Measurements from ENCODE around the gene PTGR2. TPM values are rescaled to one million over a fixed set of nuclear protein-coding genes. Genes with fewer than 3 reads are reported as not detected.
"Not testable (repeated sequence)": the region's sequence is repeated elsewhere in the genome, so short reads cannot be mapped to it uniquely, and the experiment has no call there.

The PTGR2 gene
- total RNA-seq, 4 donors from 2014 or later, result 16.3 to 43.3 (median 27.3) TPM

DNA sequence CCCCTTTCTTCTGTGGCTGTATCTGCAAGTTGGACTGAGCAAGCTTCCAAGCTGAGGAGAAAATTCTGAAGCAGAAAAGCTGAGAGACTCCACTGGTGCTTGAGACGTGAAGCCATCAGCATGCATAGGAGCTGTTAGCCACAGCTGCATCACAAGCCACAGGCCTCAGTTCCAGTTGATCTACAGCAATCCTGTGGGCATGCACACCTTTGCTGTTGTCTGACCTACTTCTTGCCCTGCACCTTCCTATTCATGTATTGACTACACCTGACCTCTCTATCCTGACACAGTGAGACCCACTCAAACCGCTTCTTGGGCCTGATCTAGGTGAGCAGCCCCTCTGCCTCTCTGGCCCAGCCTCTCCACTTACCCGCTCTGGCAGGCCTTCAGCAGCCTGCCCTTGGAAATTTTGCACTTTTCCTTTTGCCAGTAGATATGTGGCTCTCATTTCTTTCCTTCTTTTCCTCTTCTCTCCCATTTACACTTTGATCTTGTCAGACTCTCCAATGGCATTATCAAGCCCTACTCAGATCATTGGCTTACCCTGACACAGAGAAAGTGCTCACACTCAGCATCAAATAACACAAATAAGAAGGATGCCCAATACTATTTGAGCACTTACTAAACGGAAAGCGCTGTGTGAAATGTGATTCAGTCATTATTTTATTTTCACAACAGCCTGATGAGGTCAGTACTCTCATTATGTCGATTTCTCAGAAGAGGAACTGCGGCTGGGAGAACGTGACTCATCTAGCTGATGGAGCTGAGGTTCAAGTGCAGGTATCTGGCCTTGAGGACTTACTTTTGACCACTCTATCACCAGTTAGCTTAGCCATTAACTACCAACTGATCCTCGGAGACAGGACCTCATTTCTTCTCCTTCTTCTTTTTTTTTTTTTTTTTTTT is 21.9 kb upstream of the PTGR2 start:
- H3K4me1 ChIP-seq, result peaks cover 19 to 22% of the 10 kb centered on the region in 2 donors
- intact Hi-C loops (cut with DNase I), result no loop called here
- no peak for TF ChIP-seq POLR2A (IDR thresholded peaks at IDR 0.05)
- no peak for TF ChIP-seq CTCF (IDR thresholded peaks at IDR 0.05)
- DNase-seq, result no peak
- no peaks in the 10 kb centered on the region for H3K36me3 ChIP-seq
- H3K27ac ChIP-seq, result no peak overlapping the region
- no peaks in the 10 kb centered on the region for H3K27me3 ChIP-seq
- 76 to 85% methylated on average over 9 of the region's 9 CpGs for WGBS, 2 donors
- no peaks in the 10 kb centered on the region for H3K9me3 ChIP-seq
- H3K4me3 ChIP-seq (replicated peaks in 1 of 3), result no peak overlapping the region

DNA sequence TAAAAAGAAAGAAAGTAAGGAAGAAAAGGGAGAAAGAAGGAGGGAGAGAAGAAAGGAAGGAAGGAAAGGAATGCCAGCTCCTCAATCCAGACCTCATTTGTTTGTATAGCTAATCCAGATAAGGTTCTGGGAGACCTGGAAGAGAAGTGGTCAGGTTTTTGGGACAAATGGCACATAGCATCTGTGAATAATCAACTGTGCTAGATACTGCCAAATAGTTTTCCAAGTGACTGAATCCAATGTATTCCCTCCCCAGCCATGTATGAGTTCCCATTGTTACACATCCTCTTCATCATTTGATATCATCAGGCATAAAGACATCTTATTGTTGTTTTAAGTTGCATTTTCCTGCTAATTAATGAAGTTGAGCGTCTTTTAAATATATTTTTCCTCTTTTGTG is 18.6 kb upstream of the PTGR2 start:
- TF ChIP-seq CTCF (IDR thresholded peaks at IDR 0.05) (no peak), POLR2A (IDR thresholded peaks at IDR 0.05) (no peak)
- peaks cover 15 to 20% of the 10 kb centered on the region in 2 donors for H3K4me1 ChIP-seq
- intact Hi-C loops (cut with DNase I), result no loop called here
- H3K27ac ChIP-seq, result peak overlapping the region in 2 of 3 donors; percentile 73 to 83
- no peaks in the 10 kb centered on the region for H3K27me3 ChIP-seq
- no peaks in the 10 kb centered on the region for H3K9me3 ChIP-seq
- WGBS, 2 donors, result 31 to 40% methylated on average over 1 of the region's 1 CpG
- H3K36me3 ChIP-seq, result no peaks in the 10 kb centered on the region
- H3K4me3 ChIP-seq (replicated peaks in 1 of 3), result no peak overlapping the region
- DNase-seq, result no peak

- H3K27ac ChIP-seq, result peak overlapping the region; percentile 73 to 83 (median 76)
- no peaks in the 10 kb centered on the region for H3K9me3 ChIP-seq
- TF ChIP-seq CTCF (IDR thresholded peaks at IDR 0.05) (no peak), POLR2A (IDR thresholded peaks at IDR 0.05) (no peak)
- peak; percentile 73 to 75 for DNase-seq
- 23 to 34% methylated on average over 9 of the region's 9 CpGs for WGBS, 2 donors
- intact Hi-C loops (cut with DNase I), result no loop called here
- no peak overlapping the region for H3K4me3 ChIP-seq (replicated peaks in 1 of 3)
- no peaks in the 10 kb centered on the region for H3K27me3 ChIP-seq
- no peaks in the 10 kb centered on the region for H3K36me3 ChIP-seq
- H3K4me1 ChIP-seq, result peaks cover 15 to 20% of the 10 kb centered on the region in 2 donors
Observed at GRCh38 chr14:73833530-73834260, 17.9 kb upstream of the PTGR2 start.

DNA sequence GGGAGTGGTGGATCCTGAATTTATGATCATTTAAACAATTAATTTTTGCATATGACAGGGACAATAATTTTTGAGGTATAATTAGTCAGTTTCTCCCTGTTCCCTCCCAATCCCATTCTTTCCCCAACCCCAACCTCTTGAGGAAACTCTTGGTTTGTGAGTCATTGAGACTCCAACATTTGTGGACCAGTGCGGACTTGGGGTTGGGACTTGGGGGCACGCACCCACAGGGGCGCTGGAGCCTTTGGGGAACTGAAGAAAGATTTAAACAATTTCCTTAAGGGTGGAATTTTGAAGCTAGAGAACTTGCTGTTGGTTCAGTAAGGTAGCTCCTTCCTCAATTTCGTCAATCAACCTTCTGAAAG is 17.4 kb upstream of the PTGR2 start:
- H3K27ac ChIP-seq, result peak overlapping the region; percentile 73 to 83 (median 76)
- peaks cover 15 to 20% of the 10 kb centered on the region in 2 donors for H3K4me1 ChIP-seq
- no peak overlapping the region for H3K4me3 ChIP-seq (replicated peaks in 1 of 3)
- no peak for TF ChIP-seq POLR2A (IDR thresholded peaks at IDR 0.05)
- no peaks in the 10 kb centered on the region for H3K36me3 ChIP-seq
- DNase-seq, result no peak
- intact Hi-C loops (cut with DNase I), result no loop called here
- no peaks in the 10 kb centered on the region for H3K27me3 ChIP-seq
- H3K9me3 ChIP-seq, result no peaks in the 10 kb centered on the region
- WGBS, 2 donors, result 86 to 93% methylated on average over 4 of the region's 4 CpGs

DNA sequence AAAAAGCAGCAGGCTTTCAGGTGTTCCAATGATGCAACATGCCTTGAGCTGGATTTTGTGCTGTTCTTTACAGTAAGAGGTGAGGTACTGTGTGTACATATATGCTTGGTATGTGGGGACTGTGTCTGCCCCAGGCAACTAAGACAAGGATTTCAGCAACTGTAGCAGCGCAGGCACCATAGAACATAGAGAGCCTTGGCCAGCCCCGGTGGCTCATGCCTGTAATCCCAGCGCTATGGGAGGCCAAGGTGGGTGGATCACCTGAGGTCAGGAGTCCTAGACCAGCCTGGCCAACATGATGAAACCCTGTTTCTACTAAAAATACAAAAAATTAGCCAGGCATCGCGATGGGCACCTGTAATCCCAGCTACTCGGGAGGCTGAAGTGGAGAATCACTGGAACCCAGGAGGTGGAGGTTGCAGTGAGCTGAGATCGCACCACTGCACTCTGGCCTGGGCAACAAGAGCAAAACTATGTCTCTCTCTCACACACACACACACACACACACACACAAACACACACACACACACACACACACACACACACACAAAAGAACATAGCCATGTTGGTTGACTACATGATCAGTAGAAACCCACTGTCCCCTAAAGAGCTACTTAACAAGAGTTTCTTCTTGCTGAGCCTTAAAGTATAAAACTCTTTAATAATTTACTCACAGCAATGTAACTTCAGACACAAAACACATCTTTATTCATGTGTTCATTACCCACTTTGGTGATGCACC is 13.2 kb upstream of the PTGR2 start:
- H3K27me3 ChIP-seq; H3K27ac ChIP-seq; DNase-seq; H3K36me3 ChIP-seq; intact Hi-C loops (cut with DNase I); H3K9me3 ChIP-seq; H3K4me3 ChIP-seq (replicated peaks in 1 of 3): not testable (repeated sequence)
- 88 to 93% methylated on average over 7 of the region's 7 CpGs for WGBS, 2 donors
- peaks cover 8 to 12% of the 10 kb centered on the region in 2 donors for H3K4me1 ChIP-seq

Measured in thyroid gland (tissue), 4 donors.